ENCODE data around the gene DCUN1D2.

GRCh38 chr13:113417836-113418721 lies 72.4 kb downstream of the DCUN1D2 start:
- TF ChIP-seq CTCF (IDR thresholded peaks at IDR 0.05; ENCODE audit: low read length) (no peak), EZH2 (optimal IDR thresholded peaks at IDR 0.05; ENCODE audit: low read depth, low read length) (no peak), EZH2phosphoT487 (IDR thresholded peaks at IDR 0.05; ENCODE audit: low read length) (no peak)
